Measurements from ENCODE around the gene TMEM205.
A peak's percentile ranks its signal among the peaks of the same experiment; 100 is the strongest.
"Not testable (repeated sequence)": the region's sequence is repeated elsewhere in the genome, so short reads cannot be mapped to it uniquely, and the experiment has no call there.

The TMEM205 gene

DNA sequence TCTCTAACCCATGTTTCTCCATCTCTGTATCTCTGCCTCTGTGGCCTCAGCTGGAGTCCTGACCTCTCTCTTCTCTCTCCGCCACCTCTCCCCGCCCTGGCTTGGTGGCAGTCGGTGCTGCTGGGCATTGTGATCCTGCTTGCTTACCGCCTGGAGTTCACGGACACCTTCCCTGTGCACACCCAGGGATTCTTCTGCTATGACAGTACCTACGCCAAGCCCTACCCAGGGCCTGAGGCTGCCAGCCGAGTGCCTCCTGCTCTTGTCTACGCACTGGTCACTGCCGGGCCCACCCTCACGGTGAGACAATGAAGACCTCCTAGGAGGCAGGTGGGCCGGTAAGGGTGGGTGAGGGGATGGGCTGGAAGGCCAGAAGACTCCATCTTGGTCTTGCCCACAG lies 13.4 kb upstream of the TMEM205 start:
- no peak overlapping the region for H3K27ac Mint-ChIP-seq
- peaks cover 33% of the 10 kb centered on the region for H3K4me1 Mint-ChIP-seq
- H3K9me3 Mint-ChIP-seq = no peaks in the 10 kb centered on the region
- no peak for DNase-seq
- H3K27me3 Mint-ChIP-seq (ENCODE audit: low read depth, poor library complexity) = peaks cover 57% of the 10 kb centered on the region
- no peak overlapping the region for H3K4me3 Mint-ChIP-seq
- no peaks in the 10 kb centered on the region for H3K36me3 Mint-ChIP-seq (ENCODE audit: low read depth)
- TF ChIP-seq, protein P1, sequence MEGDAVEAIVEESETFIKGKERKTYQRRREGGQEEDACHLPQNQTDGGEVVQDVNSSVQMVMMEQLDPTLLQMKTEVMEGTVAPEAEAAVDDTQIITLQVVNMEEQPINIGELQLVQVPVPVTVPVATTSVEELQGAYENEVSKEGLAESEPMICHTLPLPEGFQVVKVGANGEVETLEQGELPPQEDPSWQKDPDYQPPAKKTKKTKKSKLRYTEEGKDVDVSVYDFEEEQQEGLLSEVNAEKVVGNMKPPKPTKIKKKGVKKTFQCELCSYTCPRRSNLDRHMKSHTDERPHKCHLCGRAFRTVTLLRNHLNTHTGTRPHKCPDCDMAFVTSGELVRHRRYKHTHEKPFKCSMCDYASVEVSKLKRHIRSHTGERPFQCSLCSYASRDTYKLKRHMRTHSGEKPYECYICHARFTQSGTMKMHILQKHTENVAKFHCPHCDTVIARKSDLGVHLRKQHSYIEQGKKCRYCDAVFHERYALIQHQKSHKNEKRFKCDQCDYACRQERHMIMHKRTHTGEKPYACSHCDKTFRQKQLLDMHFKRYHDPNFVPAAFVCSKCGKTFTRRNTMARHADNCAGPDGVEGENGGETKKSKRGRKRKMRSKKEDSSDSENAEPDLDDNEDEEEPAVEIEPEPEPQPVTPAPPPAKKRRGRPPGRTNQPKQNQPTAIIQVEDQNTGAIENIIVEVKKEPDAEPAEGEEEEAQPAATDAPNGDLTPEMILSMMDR (IDR thresholded peaks at IDR 0.05) = no peak

DNA sequence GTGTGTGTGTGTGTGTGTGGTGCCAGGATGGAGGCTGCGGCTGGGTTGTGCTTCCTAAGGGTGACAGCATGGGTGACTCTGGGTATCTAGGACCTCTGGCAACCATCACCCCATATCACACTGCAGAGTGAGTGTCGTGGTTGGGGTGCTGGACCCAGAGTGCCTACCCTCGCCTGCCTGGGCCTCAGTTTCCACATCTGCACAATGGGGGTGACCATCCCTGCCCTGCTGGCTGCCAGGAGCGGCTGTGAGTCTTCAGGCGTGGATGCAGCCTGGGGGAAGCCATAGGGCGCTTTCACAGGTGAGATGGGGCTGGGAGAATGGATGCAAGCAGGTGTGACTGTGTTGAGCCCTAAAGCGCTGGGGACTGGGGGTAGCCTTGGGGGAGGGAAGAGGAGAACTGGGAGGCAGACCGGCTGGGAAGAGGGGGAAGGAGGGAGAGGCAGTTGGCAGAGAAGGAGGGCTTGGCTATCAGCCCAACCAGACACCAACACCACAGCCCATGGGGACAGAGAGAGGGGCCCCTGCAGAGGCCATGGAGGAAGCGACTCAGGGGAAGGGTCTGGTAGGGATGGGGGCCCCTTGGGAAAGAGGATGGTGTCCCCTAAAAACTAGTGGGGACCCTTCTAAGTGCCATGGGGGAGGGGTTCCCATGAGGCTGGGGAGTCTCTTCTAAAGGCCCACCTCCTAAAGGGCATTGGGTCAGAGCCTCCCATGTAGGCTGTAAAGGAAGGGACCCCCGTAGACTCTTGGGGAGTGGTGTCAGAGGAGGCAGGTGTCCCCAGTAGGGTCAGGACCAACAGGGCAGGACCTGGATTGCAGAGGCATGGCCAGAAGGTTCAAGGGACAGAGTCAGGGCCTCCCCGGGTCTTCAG lies 10.8 kb upstream of the TMEM205 start:
- Mint-ChIP-seq H3K9me3 (no peaks in the 10 kb centered on the region), H3K4me3 (peak overlapping the region; percentile 81), H3K36me3 (ENCODE audit: low read depth) (no peaks in the 10 kb centered on the region), H3K4me1 (peaks cover 43% of the 10 kb centered on the region), H3K27ac (no peak overlapping the region), H3K27me3 (ENCODE audit: low read depth, poor library complexity) (peaks cover 59% of the 10 kb centered on the region)
- DNase-seq = no peak
- TF ChIP-seq, protein P1 (IDR thresholded peaks at IDR 0.05) = no peak

DNA sequence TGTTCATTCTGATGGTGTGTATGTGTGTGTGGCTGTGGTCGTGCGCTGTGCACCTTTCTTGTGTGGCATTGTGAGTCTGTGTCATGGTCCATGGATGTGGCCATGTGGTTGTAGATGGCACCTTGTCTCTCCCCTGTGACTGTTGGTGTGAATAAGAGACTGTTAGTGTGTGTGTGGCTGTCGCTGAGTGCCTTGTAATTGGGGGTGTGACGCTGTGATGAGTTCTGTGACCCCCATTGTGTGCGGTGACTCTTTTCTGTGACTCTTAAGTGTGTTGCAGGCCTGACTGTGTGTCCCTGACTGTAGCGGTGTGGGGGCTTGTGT lies 10.0 kb upstream of the TMEM205 start:
- peak overlapping the region; percentile 19 for H3K27ac Mint-ChIP-seq
- no peaks in the 10 kb centered on the region for H3K9me3 Mint-ChIP-seq
- H3K4me1 Mint-ChIP-seq = peaks cover 44% of the 10 kb centered on the region
- peaks cover 55% of the 10 kb centered on the region for H3K27me3 Mint-ChIP-seq (ENCODE audit: low read depth, poor library complexity)
- DNase-seq = no peak
- H3K4me3 Mint-ChIP-seq = peak overlapping the region; percentile 81
- TF ChIP-seq, protein P1 (IDR thresholded peaks at IDR 0.05) = no peak
- no peaks in the 10 kb centered on the region for H3K36me3 Mint-ChIP-seq (ENCODE audit: low read depth)

DNA sequence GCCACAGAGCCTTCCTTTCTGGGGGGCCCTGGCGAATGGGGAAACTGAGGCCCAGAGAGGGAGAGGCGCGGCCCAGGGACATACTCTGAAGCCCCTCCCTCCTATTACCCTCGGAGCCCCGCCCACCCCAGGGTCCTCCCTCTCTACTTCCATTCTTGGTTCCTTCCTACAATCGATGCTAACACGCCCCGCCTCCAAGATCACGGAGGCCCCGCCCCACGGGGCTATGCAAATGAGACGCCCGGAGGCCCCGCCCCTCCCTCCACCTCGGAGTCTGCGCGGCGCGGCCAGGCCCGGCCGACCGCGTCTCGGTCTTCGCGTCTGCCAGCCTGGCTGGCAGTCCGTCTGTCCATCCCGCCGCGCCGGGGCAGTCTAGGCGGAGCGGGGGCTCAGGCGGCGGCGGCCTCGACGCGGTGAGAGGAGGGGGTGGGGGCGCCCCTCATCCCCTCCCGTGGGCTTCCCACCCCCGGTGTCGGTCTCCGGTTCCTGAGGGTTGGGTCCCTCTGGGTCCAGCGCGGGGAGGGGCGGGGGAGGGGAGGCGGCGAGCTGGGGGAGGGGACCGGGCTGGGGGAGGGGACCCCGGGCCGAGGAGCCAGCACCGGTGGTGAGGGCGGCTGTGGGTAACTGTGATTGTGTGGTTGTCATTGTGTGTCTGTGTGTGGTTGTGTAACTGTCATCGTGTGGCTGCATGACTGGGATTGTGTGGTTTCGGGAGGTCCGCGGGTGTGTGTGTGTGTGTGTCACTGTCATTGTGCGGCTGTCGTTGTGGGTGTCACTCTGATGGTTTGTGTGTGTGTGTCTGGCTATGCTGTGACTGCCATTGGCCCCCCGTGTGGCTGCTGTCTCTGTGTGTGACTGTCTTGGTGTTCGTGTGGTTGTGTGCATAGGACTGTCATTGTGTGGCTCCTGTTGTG lies 9.3 kb upstream of the TMEM205 start, which contains the start of gene PLPPR2:
TSS of gene PLPPR2 (plus strand) at position 273 of the 914 bp plus-strand sequence. CDS start 2,242 bp downstream, outside the sequence.
- H3K36me3 Mint-ChIP-seq (ENCODE audit: low read depth) = no peaks in the 10 kb centered on the region
- peak within 1 kb of the TSS; percentile 19 for H3K27ac Mint-ChIP-seq
- peaks cover 40% of the 10 kb centered on the region for H3K4me1 Mint-ChIP-seq

DNA sequence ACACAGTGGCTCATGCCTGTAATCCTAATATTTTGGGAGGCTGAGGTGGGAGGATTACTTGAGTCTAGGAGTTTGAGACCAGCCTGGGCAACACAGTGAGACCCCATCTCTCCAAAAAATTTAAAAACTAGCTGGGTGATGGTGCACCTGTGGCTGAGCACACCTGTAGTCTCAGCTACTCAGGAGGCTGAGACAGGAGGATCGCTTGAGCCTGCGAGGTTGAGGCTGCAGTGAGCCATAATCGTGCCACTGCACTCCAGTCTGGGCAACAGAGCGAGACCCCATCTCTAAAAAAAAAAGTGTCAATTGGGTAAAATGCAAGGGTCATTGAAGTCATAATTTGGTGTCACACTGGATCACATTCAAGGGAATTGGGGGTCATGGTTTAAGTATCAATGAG lies 8.0 kb upstream of the TMEM205 start:
- not testable (repeated sequence) for H3K4me3 Mint-ChIP-seq
- peaks cover 39% of the 10 kb centered on the region for H3K4me1 Mint-ChIP-seq

More for the DNA sequence above, 9.3 kb upstream of the TMEM205 start, which contains the start of gene PLPPR2:
- Mint-ChIP-seq H3K9me3 (no peaks in the 10 kb centered on the region), H3K27me3 (ENCODE audit: low read depth, poor library complexity) (peaks cover 49% of the 10 kb centered on the region), H3K4me3 (peak within 1 kb of the TSS; percentile 81)
- DNase-seq = peak; percentile 95
- TF ChIP-seq, protein P1 (IDR thresholded peaks at IDR 0.05) = no peak

DNA sequence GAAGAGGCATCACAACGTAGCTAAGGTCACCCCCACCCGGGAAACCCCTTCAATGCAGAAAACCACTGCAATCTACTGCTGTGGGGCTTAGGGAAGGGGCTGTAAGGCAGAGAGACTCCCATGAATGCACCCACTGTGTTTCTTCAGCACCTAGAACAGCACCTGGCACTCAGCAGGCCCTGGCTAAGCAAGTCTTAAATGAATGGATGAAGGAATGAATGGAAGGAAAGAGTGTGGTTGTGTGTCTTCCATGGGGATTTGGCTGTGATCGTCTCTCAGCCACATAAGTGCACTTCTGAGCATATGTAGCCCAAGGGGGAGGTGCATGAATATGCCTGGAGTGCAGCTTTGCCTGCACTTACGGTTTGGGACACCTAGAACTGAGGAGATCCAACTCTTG lies 3.1 kb upstream of the TMEM205 start:
- no peak overlapping the region for H3K4me3 Mint-ChIP-seq

More for the DNA sequence above, 8.0 kb upstream of the TMEM205 start:
- not testable (repeated sequence) for DNase-seq; H3K27ac Mint-ChIP-seq; H3K9me3 Mint-ChIP-seq; H3K36me3 Mint-ChIP-seq (ENCODE audit: low read depth)
- peaks cover 39% of the 10 kb centered on the region for H3K27me3 Mint-ChIP-seq (ENCODE audit: low read depth, poor library complexity)

More for the DNA sequence above, 3.1 kb upstream of the TMEM205 start:
- TF ChIP-seq, protein P1 (IDR thresholded peaks at IDR 0.05) = no peak
- Mint-ChIP-seq H3K9me3 (peaks cover 9% of the 10 kb centered on the region), H3K4me1 (peaks cover 50% of the 10 kb centered on the region), H3K27ac (no peak overlapping the region), H3K27me3 (ENCODE audit: low read depth, poor library complexity) (peaks cover 13% of the 10 kb centered on the region), H3K36me3 (ENCODE audit: low read depth) (peaks cover 7% of the 10 kb centered on the region)
- DNase-seq = no peak

Measured in nephron progenitor cell (in vitro differentiated cells).